ENCODE data around the gene SFPQ.
"Not testable (repeated sequence)": the region's sequence is repeated elsewhere in the genome, so short reads cannot be mapped to it uniquely, and the experiment has no call there.

The SFPQ gene

GRCh38 chr1:35186239-35186638, 6.7 kb downstream of the SFPQ start:
- DNase-seq: no peak

GRCh38 chr1:35185200-35185599, 7.7 kb downstream of the SFPQ start:
- DNase-seq: no peak

- DNase-seq: no peak
Measured at GRCh38 chr1:35184495-35185199, 8.3 kb downstream of the SFPQ start.

GRCh38 chr1:35181790-35182455, 11.0 kb downstream of the SFPQ start:
- DNase-seq: no peak

GRCh38 chr1:35180776-35181374, 12.1 kb downstream of the SFPQ start:
- DNase-seq: no peak

- DNase-seq: no peak
Measured at GRCh38 chr1:35179908-35180307, 13.0 kb downstream of the SFPQ start.

GRCh38 chr1:35178874-35179380, 14.0 kb downstream of the SFPQ start:
- no peak for DNase-seq

- DNase-seq: no peak
Measured at GRCh38 chr1:35178295-35178695, 14.7 kb downstream of the SFPQ start.

- DNase-seq: no peak
Measured at GRCh38 chr1:35177237-35177786, 15.6 kb downstream of the SFPQ start.

- DNase-seq: no peak
Measured at GRCh38 chr1:35175602-35176001, 17.3 kb downstream of the SFPQ start.

- DNase-seq: no peak
Measured at GRCh38 chr1:35175098-35175576, 17.8 kb downstream of the SFPQ start.

- DNase-seq: no peak
Measured at GRCh38 chr1:35173909-35174540, 18.9 kb downstream of the SFPQ start.

GRCh38 chr1:35173491-35173890, 19.5 kb downstream of the SFPQ start:
- no peak for DNase-seq

GRCh38 chr1:35172022-35172421, 20.9 kb downstream of the SFPQ start:
- DNase-seq: no peak

GRCh38 chr1:35171579-35171978, 21.4 kb downstream of the SFPQ start:
- DNase-seq: no peak

- no peak for DNase-seq
Measured at GRCh38 chr1:35164893-35165292, 28.1 kb downstream of the SFPQ start.

GRCh38 chr1:35151220-35151619, 41.7 kb downstream of the SFPQ start:
- no peak for DNase-seq

GRCh38 chr1:35145892-35146549, 46.9 kb downstream of the SFPQ start:
- not testable (repeated sequence) for DNase-seq

GRCh38 chr1:35143737-35144508, 49.0 kb downstream of the SFPQ start:
- no peak for DNase-seq

GRCh38 chr1:35142728-35143127, 50.2 kb downstream of the SFPQ start:
- not testable (repeated sequence) for DNase-seq

- not testable (repeated sequence) for DNase-seq
Measured at GRCh38 chr1:35142294-35142693, 50.7 kb downstream of the SFPQ start.

- DNase-seq: not testable (repeated sequence)
Measured at GRCh38 chr1:35137590-35137989, 55.4 kb downstream of the SFPQ start.
